ENCODE measurements around the gene SPPL2B. TPM values are rescaled to one million over a fixed set of nuclear protein-coding genes. Genes with fewer than 3 reads are reported as not detected.

The SPPL2B gene
- total and polyA plus RNA-seq, 9 donors, result 1.5 to 66.6 (median 47.9) TPM

GRCh38 chr19:2365201-2365970, 36.9 kb downstream of the SPPL2B start:
- WGBS, 3 donors, result 63 to 71% (median 65%) methylated on average over 10 of the region's 10 CpGs
- H3K27me3 ChIP-seq, result no peaks in the 10 kb centered on the region

GRCh38 chr19:2371656-2372055, 43.2 kb downstream of the SPPL2B start:
- peaks cover 0 to 6% of the 10 kb centered on the region in 2 donors for H3K9me3 ChIP-seq
- H3K4me3 ChIP-seq, result no peak overlapping the region
- H3K27ac ChIP-seq, result no peak overlapping the region
- intact Hi-C loops (cut with DNase I), result no loop called here
- H3K27me3 ChIP-seq, result no peaks in the 10 kb centered on the region
- no peak for DNase-seq
- no peaks in the 10 kb centered on the region for H3K4me1 ChIP-seq (ENCODE audit: insufficient read depth)
- WGBS, 3 donors, result 52 to 69% (median 63%) methylated on average over 16 of the region's 16 CpGs
- no peaks in the 10 kb centered on the region for H3K36me3 ChIP-seq
- no peak for TF ChIP-seq CTCF (IDR thresholded peaks at IDR 0.05)
- TF ChIP-seq POLR2A (IDR thresholded peaks at IDR 0.05), result no peak
- TF ChIP-seq EP300 (IDR thresholded peaks at IDR 0.05), result no peak

More at GRCh38 chr19:2365201-2365970, 36.9 kb downstream of the SPPL2B start:
- no peaks in the 10 kb centered on the region for H3K4me1 ChIP-seq (ENCODE audit: insufficient read depth)
- TF ChIP-seq POLR2A (IDR thresholded peaks at IDR 0.05) (no peak), CTCF (IDR thresholded peaks at IDR 0.05) (no peak), EP300 (IDR thresholded peaks at IDR 0.05) (no peak)
- no peak for DNase-seq
- intact Hi-C loops (cut with DNase I), result no loop called here
- no peak overlapping the region for H3K4me3 ChIP-seq
- H3K9me3 ChIP-seq, result peaks cover 0 to 6% of the 10 kb centered on the region in 2 donors
- H3K27ac ChIP-seq, result no peak overlapping the region
- H3K36me3 ChIP-seq, result no peaks in the 10 kb centered on the region

GRCh38 chr19:2372076-2372612, 43.7 kb downstream of the SPPL2B start:
- Histone ChIP-seq H3K36me3 (no peaks in the 10 kb centered on the region), H3K9me3 (peaks cover 0 to 6% of the 10 kb centered on the region in 2 donors), H3K4me3 (no peak overlapping the region), H3K4me1 (ENCODE audit: insufficient read depth) (no peaks in the 10 kb centered on the region), H3K27ac (no peak overlapping the region), H3K27me3 (no peaks in the 10 kb centered on the region)
- TF ChIP-seq CTCF (IDR thresholded peaks at IDR 0.05), result no peak
- no peak for TF ChIP-seq POLR2A (IDR thresholded peaks at IDR 0.05)
- no peak for TF ChIP-seq EP300 (IDR thresholded peaks at IDR 0.05)
- intact Hi-C loops (cut with DNase I), result no loop called here
- 13 to 22% (median 13%) methylated on average over 11 of the region's 11 CpGs for WGBS, 3 donors
- no peak for DNase-seq

- Histone ChIP-seq H3K4me1 (ENCODE audit: insufficient read depth) (no peaks in the 10 kb centered on the region), H3K27me3 (no peaks in the 10 kb centered on the region), H3K9me3 (peaks cover 0 to 2% of the 10 kb centered on the region in 2 donors), H3K36me3 (no peaks in the 10 kb centered on the region), H3K4me3 (no peak overlapping the region), H3K27ac (no peak overlapping the region)
- DNase-seq, result no peak
- WGBS, 3 donors, result 83 to 92% (median 87%) methylated on average over 13 of the region's 13 CpGs
- no peak for TF ChIP-seq CTCF (IDR thresholded peaks at IDR 0.05)
- TF ChIP-seq POLR2A (IDR thresholded peaks at IDR 0.05), result no peak
- no peak for TF ChIP-seq EP300 (IDR thresholded peaks at IDR 0.05)
- intact Hi-C loops (cut with DNase I), result no loop called here
These were observed 46.3 kb downstream of the SPPL2B start for GRCh38 chr19:2374808-2375207.

Data from ovary (tissue), 9 donors.